Measurements from ENCODE around the gene UBTF.

Gene UBTF

DNA sequence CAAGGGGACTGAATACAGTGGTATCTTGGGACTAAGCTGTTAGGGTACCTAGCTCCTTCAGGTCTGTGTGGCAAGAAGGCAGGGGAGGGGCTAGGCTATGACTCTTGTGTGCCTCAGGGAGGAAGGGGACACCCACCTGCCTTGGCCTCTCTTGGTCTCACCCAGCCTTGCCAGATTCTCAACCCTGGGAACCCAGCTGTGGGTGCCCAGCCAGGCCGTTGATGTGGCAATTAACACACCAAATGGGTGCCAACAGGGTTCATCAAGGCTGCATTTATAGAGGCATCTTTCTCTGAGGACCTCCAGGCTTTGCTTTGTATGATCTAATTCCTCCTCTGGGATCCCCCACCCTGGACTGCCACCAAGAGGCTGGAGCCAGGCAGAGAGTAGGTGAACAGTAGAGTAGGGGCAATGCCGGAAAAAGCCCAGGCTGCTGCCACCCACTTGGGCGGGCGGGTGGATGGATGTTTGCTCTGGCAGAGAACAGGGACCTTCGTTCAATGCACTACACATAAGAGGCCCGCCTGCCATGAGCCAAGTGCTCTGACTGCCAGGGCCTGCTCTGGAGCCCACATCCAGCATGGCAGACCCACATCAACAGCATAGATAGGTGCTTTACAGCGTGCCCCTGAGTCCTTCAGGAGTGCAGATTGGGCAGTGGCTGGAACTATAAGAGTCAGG lies 52.2 kb downstream of the UBTF start:
- 0 out of 2 replicates have a peak, but pooled peaks cover 2% of the 10 kb centered on the region for H3K36me3 ChIP-seq (ENCODE audit: insufficient read depth, low read length)
- H3K9me3 ChIP-seq (ENCODE audit: low read depth, low read length), result no peaks in the 10 kb centered on the region
- H3K27ac ChIP-seq, result no peak overlapping the region
- TF ChIP-seq EZH2 (IDR thresholded peaks at IDR 0.05) (no peak), POLR2AphosphoS5 (IDR thresholded peaks at IDR 0.05; ENCODE audit: borderline replicate concordance, low read depth, low read length) (no peak), FOXP2 (optimal IDR thresholded peaks at IDR 0.05; ENCODE audit: control extremely low read depth, extremely low read length, insufficient read depth) (no peak)
- DNase-seq (ENCODE audit: low read depth, low spot score), result no peak
- no peak overlapping the region for H3K4me3 ChIP-seq
- H3K9ac ChIP-seq (ENCODE audit: insufficient read length), result no peak overlapping the region

DNA sequence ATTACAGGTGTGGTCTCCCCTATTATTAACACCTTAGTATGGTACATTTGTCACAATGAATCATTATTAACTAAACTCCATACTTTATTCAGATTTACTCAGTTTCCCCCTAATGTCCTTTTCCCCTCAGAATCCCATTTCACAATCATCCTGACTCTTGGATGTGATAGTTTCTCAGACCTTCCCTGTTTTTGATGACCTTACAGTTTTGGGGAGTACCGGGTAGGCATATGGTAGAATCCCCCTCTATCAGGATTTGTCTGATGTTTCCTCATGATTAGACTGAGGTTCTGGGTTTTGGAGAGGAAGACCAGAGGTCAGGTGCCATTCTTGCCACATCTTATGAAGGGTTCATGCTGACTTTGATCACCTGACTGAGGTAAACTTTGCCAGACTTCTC lies 55.0 kb downstream of the UBTF start:
- no peaks in the 10 kb centered on the region for H3K9me3 ChIP-seq (ENCODE audit: low read depth, low read length)
- peaks cover 8% of the 10 kb centered on the region; the same call in 1 of the 2 replicates for H3K36me3 ChIP-seq (ENCODE audit: insufficient read depth, low read length)
- no peak overlapping the region for H3K27ac ChIP-seq
- TF ChIP-seq POLR2AphosphoS5 (IDR thresholded peaks at IDR 0.05; ENCODE audit: borderline replicate concordance, low read depth, low read length) (no peak), EZH2 (IDR thresholded peaks at IDR 0.05) (no peak), FOXP2 (optimal IDR thresholded peaks at IDR 0.05; ENCODE audit: control extremely low read depth, extremely low read length, insufficient read depth) (no peak)
- H3K4me3 ChIP-seq, result no peak overlapping the region
- no peak for DNase-seq (ENCODE audit: low read depth, low spot score)
- H3K9ac ChIP-seq (ENCODE audit: insufficient read length), result no peak overlapping the region

DNA sequence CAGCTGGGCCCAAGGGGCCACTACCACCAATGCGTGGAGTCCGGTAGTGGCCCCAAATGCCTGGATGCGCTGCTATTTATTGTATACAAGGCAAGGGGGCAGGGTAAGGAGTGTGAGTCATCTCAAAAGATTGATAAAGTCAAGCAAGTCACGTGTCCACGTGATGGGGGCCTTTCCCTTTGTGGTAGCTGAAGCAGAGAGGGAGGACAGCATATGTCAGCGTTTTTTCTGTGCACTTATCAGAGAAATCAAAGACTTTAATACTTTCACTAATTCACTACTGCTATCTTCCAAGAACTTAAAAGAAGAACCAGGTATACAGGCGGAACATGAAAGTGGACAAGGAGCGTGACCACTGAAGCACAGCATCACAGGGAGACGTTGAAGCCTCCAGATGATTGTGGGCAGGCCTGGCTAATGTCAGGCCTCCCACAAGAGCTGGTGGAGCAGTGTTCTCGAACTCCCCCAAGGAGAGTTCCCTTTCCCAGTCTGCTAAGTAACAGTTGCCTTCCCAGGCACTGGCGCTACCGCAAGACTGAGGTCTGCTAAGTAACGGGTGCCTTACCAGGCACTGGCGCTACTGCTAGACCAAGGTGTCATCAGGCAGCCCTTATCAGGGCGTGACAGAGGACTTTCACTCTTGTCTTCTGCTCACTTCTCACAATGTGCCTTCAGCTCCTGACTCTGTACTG lies 59.8 kb downstream of the UBTF start:
- no peak overlapping the region for H3K27ac ChIP-seq
- H3K4me3 ChIP-seq, result no peak overlapping the region
- DNase-seq (ENCODE audit: low read depth, low spot score), result no peak
- peaks cover 16% of the 10 kb centered on the region; the same call in 1 of the 2 replicates for H3K36me3 ChIP-seq (ENCODE audit: insufficient read depth, low read length)
- no peak for TF ChIP-seq EZH2 (IDR thresholded peaks at IDR 0.05)
- H3K9me3 ChIP-seq (ENCODE audit: low read depth, low read length), result no peaks in the 10 kb centered on the region
- no peak overlapping the region for H3K9ac ChIP-seq (ENCODE audit: insufficient read length)

DNA sequence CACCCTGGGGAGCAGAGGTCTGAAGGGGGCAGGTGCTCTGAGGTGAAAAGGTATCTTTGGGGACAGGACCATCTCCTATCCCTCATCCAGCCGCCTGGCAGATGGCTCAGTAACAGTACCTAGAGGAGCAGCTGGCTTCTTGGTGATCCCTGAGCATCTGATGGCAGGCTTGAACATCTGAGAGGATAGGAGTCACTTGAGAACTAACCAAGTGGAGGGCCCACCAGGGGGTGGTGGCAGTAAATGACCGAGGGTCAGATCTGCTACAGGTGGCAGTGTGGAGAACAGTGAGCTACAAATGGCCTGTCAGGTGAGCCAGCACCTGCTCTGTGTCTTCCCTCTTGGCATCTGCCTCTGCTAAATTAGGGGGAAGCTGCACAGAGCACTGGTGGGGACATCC lies 64.0 kb downstream of the UBTF start:
- no peak for DNase-seq (ENCODE audit: low read depth, low spot score)
- no peaks in the 10 kb centered on the region for H3K9me3 ChIP-seq (ENCODE audit: low read depth, low read length)
- H3K27ac ChIP-seq, result no peak overlapping the region
- H3K36me3 ChIP-seq (ENCODE audit: insufficient read depth, low read length), result peaks cover 21% of the 10 kb centered on the region; the same call in 1 of the 2 replicates
- no peak overlapping the region for H3K9ac ChIP-seq (ENCODE audit: insufficient read length)
- TF ChIP-seq FOXP2 (optimal IDR thresholded peaks at IDR 0.05; ENCODE audit: control extremely low read depth, extremely low read length, insufficient read depth) (no peak), EZH2 (IDR thresholded peaks at IDR 0.05) (no peak)
- H3K4me3 ChIP-seq, result no peak overlapping the region

Measured in SK-N-MC (cell line).